ENCODE data around the gene PTPRN2. TPM values are rescaled to one million over a fixed set of nuclear protein-coding genes. Genes with fewer than 3 reads are reported as not detected.

Gene PTPRN2
- total RNA-seq, 1 experiment from 2014 or later = 2.1 TPM

GRCh38 chr7:158583810-158584209 lies 3.8 kb downstream of the PTPRN2 start:
- ATAC-seq (no peak), DNase-seq (ENCODE audit: low read depth, low spot score) (no peak)
- Histone ChIP-seq H3K36me3 (ENCODE audit: control insufficient read depth in 1 of 2, insufficient read depth in 2 of 2, low read length in 2 of 2) (no peaks in the 10 kb centered on the region), H3K4me1 (ENCODE audit: control insufficient read depth in 1 of 2, insufficient read depth in 2 of 2, low read length in 2 of 2) (no peaks in the 10 kb centered on the region; a peak in 1 of 4 replicates), H3K27ac (ENCODE audit: low read depth, low read length) (no peak overlapping the region), H3K79me2 (ENCODE audit: insufficient read depth, low read length) (no peaks in the 10 kb centered on the region), H3K9me3 (ENCODE audit: control insufficient read depth in 1 of 2, insufficient read depth in 1 of 2, low read depth in 1 of 2, low read length in 2 of 2) (peaks cover 7 to 10% of the 10 kb centered on the region in 2 experiments; a peak in 2 of 4 replicates), H4K20me1 (ENCODE audit: insufficient read depth) (no peaks in the 10 kb centered on the region), H3K9me2 (ENCODE audit: insufficient read depth) (no peaks in the 10 kb centered on the region), H2AFZ (ENCODE audit: low read depth, low read length, poor library complexity, severe bottlenecking) (no peak overlapping the region), H3K27me3 (ENCODE audit: insufficient read depth, low read length) (peaks cover 15% of the 10 kb centered on the region), H3K9ac (ENCODE audit: low read length) (no peak overlapping the region), H3K4me2 (ENCODE audit: low read length) (no peak overlapping the region), H3K4me3 (replicated peaks in 1 of 2; ENCODE audit: low read depth in 1 of 2, low read length in 2 of 2) (no peak overlapping the region)
- no TSS peak for BruUV-seq (replicated peaks)
- no peak for TF ChIP-seq CEBPB (IDR thresholded peaks at IDR 0.05; ENCODE audit: low read depth)
- no peak for TF ChIP-seq CBX3 (IDR thresholded peaks at IDR 0.05; ENCODE audit: low read depth)
- no peak for TF ChIP-seq SRF (IDR thresholded peaks at IDR 0.05; ENCODE audit: low read depth)
- no peak for TF ChIP-seq POLR2A (IDR thresholded peaks at IDR 0.05; ENCODE audit: borderline replicate concordance, extremely low read depth, insufficient read depth, insufficient read length)
- TF ChIP-seq ELF1 (IDR thresholded peaks at IDR 0.05; ENCODE audit: borderline replicate concordance, low read depth) = no peak
- no peak for TF ChIP-seq RAD21 (IDR thresholded peaks at IDR 0.05; ENCODE audit: low read depth)
- no peak for TF ChIP-seq MAX (IDR thresholded peaks at IDR 0.05)
- no peak for TF ChIP-seq FOSL1 (IDR thresholded peaks at IDR 0.05; ENCODE audit: low read depth)
- TF ChIP-seq SP1 (IDR thresholded peaks at IDR 0.05; ENCODE audit: low read depth) = no peak
- no peak for TF ChIP-seq ZFX (IDR thresholded peaks at IDR 0.05)
- TF ChIP-seq TCF7L2 (IDR thresholded peaks at IDR 0.05; ENCODE audit: borderline replicate concordance, extremely low read depth, insufficient read depth, insufficient read length) = no peak
- TF ChIP-seq ATF3 (IDR thresholded peaks at IDR 0.05) = no peak
- TF ChIP-seq YY1 (IDR thresholded peaks at IDR 0.05; ENCODE audit: extremely low read depth, insufficient replicate concordance, low read depth, low read length) = no peak
- no peak for TF ChIP-seq POLR2AphosphoS5 (IDR thresholded peaks at IDR 0.05; ENCODE audit: low read depth, low read length)
- no peak for TF ChIP-seq ZNF274 (IDR thresholded peaks at IDR 0.05; ENCODE audit: low read depth, low read length)
- no peak for TF ChIP-seq ZBTB33 (IDR thresholded peaks at IDR 0.05; ENCODE audit: extremely low read depth, insufficient replicate concordance, low read length)
- no peak for TF ChIP-seq CTCF (IDR thresholded peaks at IDR 0.05 in 2 of 3, conservative IDR thresholded peaks at IDR 0.05 in 1 of 3; ENCODE audit: borderline replicate concordance in 1 of 3, insufficient read depth in 1 of 3, low read depth in 2 of 3, low read length in 2 of 3)
- no peak for TF ChIP-seq SIN3A (IDR thresholded peaks at IDR 0.05; ENCODE audit: low read depth)
- intact Hi-C loops (cut with micrococcal nuclease) = no loop called here
- POLR2A ChIA-PET = no interaction called here
- RAD21 ChIA-PET (ENCODE audit: low non-redundant PET in 1 of 2, low total read pairs in 2 of 2, uncharacterized antibody in 2 of 2, unreplicated experiment in 2 of 2) = no interaction called here
- CTCF ChIA-PET = no interaction called here
